NB4 (cell line): ENCODE data around the gene RFFL.
"Not testable (repeated sequence)": the region's sequence is repeated elsewhere in the genome, so short reads cannot be mapped to it uniquely, and the experiment has no call there.

Experiments
- DNase-seq: peaks from one replicate; pipeline ENCODE4 v3.0.0; 2010; ENCODE audit warnings: low read depth
- H3K4me3 ChIP-seq: one replicate; pipeline ENCODE4 v1.5.1; 2011; ENCODE audit warnings: mild to moderate bottlenecking, low read depth, low read length, moderate library complexity
- CTCF ChIP-seq: IDR thresholded peaks from one replicate; pipeline ENCODE4 v1.5.1; 2012; ENCODE audit warnings: low read depth, low read length
- MAX ChIP-seq: IDR thresholded peaks from 2 replicates; pipeline ENCODE4 v1.6.1; 2011; ENCODE audit warnings: low read depth, low read length
- MYC ChIP-seq: IDR thresholded peaks from 2 replicates; pipeline ENCODE4 v1.6.1; 2011; ENCODE audit warnings: low read depth, low read length
- POLR2A ChIP-seq: IDR thresholded peaks from 2 replicates; pipeline ENCODE4 v1.6.1; 2011; ENCODE audit warnings: mild to moderate bottlenecking; ENCODE audit not compliant: insufficient read length; ENCODE audit errors: extremely low read depth

Gene RFFL

GRCh38 chr17:35050170-35050569 lies 13.3 kb downstream of the RFFL start:
- DNase-seq = no peak
- TF ChIP-seq MYC = no peak
- TF ChIP-seq MAX = no peak
- TF ChIP-seq POLR2A = no peak
- TF ChIP-seq CTCF = no peak
- H3K4me3 ChIP-seq = no peak overlapping the region

DNA sequence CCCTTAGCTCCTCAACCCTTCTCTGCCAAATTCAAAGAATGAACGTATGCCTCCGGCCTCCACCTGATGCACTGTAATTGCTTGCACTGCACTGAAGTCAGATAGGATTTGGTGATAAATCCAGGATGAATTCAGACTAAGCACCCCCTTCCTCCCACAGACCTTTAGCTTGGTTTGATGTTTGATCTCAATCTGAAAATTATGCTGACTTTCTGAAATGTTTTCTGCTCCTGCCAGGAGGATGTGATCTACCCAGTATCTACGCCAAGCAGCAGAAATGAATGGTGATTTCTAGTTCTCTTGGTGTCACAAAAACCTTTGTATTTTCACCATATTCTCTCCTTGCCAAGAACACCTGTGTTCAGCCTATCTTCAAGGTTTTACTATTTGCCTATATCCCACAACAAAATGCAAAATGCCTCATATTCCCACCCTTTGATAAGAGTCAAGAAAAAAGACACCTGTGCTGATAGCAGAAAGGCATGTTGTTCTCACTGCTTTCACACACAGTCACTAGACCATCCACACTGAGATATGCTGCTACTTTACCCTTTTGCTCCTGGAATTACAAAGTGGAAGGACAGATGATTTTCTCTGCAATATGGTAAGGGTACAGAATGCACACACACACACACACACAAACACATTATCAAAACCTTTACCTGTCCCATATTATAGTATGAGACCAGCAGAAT lies 14.7 kb downstream of the RFFL start:
- no peak overlapping the region for H3K4me3 ChIP-seq
- DNase-seq = no peak
- no peak for TF ChIP-seq MYC
- TF ChIP-seq CTCF = no peak
- no peak for TF ChIP-seq POLR2A
- no peak for TF ChIP-seq MAX

DNA sequence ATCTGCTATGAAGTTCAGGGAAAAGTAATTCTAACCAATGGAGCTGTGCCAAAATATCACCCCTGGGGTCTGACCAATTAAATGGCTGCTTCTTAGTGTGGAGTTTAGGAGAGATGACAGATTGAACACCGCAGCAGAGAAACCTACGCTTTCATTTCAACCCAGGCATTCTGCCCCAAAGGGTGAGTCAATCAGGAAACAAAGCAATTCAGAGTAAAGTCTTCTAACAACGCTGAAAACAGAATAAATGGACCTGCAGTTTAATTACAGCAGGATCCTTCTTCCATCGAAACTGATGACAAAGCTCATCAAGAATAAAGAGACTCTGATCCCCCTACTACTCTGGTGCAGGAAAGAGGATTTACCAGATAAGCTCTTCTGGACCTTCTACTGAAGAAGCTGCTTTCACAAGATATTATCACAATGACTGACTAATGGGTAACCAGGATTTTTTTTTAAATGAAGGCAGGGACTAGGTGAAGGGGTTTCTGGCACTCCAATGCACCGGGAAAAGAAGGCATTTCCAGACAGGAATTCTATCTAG lies 16.7 kb downstream of the RFFL start:
- TF ChIP-seq MYC = no peak
- TF ChIP-seq CTCF = no peak
- no peak for TF ChIP-seq MAX
- TF ChIP-seq POLR2A = no peak
- H3K4me3 ChIP-seq = no peak overlapping the region
- DNase-seq = peak; percentile 14

DNA sequence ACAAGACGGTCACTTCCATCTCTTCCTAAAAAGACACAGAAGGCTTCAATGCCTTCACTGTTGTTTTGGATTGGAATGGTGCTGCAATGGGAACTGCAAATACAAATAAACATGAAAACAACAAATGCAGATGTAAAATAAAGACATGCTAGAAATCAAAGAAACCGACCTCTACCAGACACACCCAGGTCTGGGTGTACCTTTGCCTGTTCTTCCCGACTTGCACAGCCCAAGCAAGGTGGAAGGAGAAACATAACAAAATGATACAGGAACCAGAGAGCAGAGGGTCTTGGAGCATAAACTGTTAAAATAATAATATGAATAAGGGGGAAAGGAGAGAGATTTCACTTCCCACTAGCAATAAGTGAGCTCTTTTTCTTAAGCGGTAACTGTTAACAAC lies 17.3 kb downstream of the RFFL start:
- DNase-seq = no peak
- no peak overlapping the region for H3K4me3 ChIP-seq
- TF ChIP-seq MYC (no peak), POLR2A (no peak), CTCF (no peak), MAX (no peak)

- DNase-seq, H3K4me3 ChIP-seq: not testable (repeated sequence)
Measured at GRCh38 chr17:35045458-35045979, 18.0 kb downstream of the RFFL start.

DNA sequence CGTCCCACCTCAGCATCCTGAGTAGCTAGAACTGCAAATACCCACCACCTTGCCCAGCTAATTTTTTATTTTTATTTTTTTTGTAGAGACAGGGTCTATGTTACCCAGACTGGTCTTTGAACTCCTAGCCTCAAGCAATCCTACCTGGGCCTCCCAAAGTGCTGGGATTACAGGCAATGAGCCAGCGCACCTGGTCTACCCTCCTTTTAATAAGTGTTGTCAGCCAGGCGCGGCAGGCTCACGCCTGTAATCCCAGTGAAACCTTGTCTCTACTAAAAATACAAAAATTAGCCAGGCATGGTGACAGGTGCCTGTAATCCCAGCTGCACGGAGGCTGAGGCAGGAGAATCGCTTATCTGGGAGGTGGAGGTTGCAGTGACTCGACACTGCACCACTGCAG lies 19.3 kb downstream of the RFFL start:
- H3K4me3 ChIP-seq = no peak overlapping the region
- no peak for DNase-seq
- no peak for TF ChIP-seq MAX

DNA sequence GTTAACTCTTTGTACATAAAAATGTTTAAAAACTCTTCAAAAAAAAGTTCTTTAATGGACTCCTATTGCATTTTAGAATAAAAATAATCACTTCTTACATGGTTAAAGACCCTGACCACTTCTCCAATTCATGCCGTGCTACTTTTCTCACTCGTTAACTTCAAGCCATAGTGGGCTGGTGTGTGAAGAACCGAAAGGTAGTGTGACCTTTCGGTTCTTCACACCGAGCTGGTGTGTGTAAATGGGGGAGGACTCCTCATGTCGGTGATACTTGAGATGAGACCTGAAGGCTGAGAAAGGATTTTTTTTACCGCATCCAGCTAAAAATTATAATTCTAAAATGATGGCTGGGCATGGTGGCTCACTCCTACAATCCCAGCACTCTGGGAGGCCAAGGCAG lies 22.1 kb downstream of the RFFL start:
- TF ChIP-seq POLR2A = no peak
- no peak for TF ChIP-seq CTCF
- TF ChIP-seq MYC = no peak
- no peak for TF ChIP-seq MAX
- H3K4me3 ChIP-seq = no peak overlapping the region
- no peak for DNase-seq
